Measurements from ENCODE around the gene KRT85. TPM values are rescaled to one million over a fixed set of nuclear protein-coding genes. Genes with fewer than 3 reads are reported as not detected.

KRT85 gene
- total RNA-seq: not detected in 2 replicates

GRCh38 chr12:52366738-52367485 is at the start of gene KRT85:
Gene KRT85, minus strand, starts transcription at chr12:52367481. Its CDS starts 76 bp downstream, at chr12:52367405.

GRCh38 chr12:52405922-52406385 is 38.7 kb upstream of the KRT85 start, which contains the start of gene KRT82:
Gene KRT82, minus strand, starts transcription at chr12:52406335. Its CDS starts 58 bp downstream, at chr12:52406277.

GRCh38 chr12:52385226-52385702 is 18.0 kb upstream of the KRT85 start, which contains the start of gene KRT84:
Gene KRT84, minus strand, starts transcription at chr12:52385652. Its CDS starts 67 bp downstream, at chr12:52385585.

GRCh38 chr12:52320784-52321400 is 46.4 kb downstream of the KRT85 start, which contains the start of gene KRT83:
Gene KRT83, minus strand, starts transcription at chr12:52321398. Its CDS starts 63 bp downstream, at chr12:52321335.

Other genes starting within 250 kb of the KRT85 start
- gene KRT80, start 175.5 kb downstream of the KRT85 start, total RNA-seq: 0.11 and 0.25 TPM in 2 replicates
- gene KRT7, start 134.2 kb downstream of the KRT85 start, total RNA-seq: 0.66 and 2.2 TPM in 2 replicates
- under 0.01 TPM in 1 of 2 replicates, not detected in the other for gene KRT86, start 92.8 kb downstream of the KRT85 start, total RNA-seq
- under 0.01 TPM in 1 of 2 replicates, not detected in the other for gene KRT81, start 75.9 kb downstream of the KRT85 start, total RNA-seq
- not detected in 2 replicates for gene KRT83, start 46.1 kb downstream of the KRT85 start, total RNA-seq
- not detected in 2 replicates for gene KRT84, start 18.2 kb upstream of the KRT85 start, total RNA-seq
- not detected in 2 replicates for gene KRT82, start 38.9 kb upstream of the KRT85 start, total RNA-seq
- not detected in 2 replicates for gene KRT75, start 66.9 kb upstream of the KRT85 start, total RNA-seq
- under 0.01 TPM in 1 of 2 replicates, not detected in the other for gene KRT6B, start 84.7 kb upstream of the KRT85 start, total RNA-seq
- not detected in 2 replicates for gene KRT6C, start 106.3 kb upstream of the KRT85 start, total RNA-seq
- not detected in 2 replicates for gene KRT6A, start 125.8 kb upstream of the KRT85 start, total RNA-seq
- gene KRT5, start 152.9 kb upstream of the KRT85 start, total RNA-seq: 0.22 TPM in 1 of 2 replicates, not detected in the other
- gene KRT71, start 185.7 kb upstream of the KRT85 start, total RNA-seq: not detected in 2 replicates
- not detected in 2 replicates for gene KRT74, start 206.4 kb upstream of the KRT85 start, total RNA-seq
- gene KRT72, start 234.0 kb upstream of the KRT85 start, total RNA-seq: not detected in 2 replicates

Measured in uterine smooth muscle cell (primary cell).